ENCODE results near the gene TACC3.

- TF ChIP-seq, protein P1, sequence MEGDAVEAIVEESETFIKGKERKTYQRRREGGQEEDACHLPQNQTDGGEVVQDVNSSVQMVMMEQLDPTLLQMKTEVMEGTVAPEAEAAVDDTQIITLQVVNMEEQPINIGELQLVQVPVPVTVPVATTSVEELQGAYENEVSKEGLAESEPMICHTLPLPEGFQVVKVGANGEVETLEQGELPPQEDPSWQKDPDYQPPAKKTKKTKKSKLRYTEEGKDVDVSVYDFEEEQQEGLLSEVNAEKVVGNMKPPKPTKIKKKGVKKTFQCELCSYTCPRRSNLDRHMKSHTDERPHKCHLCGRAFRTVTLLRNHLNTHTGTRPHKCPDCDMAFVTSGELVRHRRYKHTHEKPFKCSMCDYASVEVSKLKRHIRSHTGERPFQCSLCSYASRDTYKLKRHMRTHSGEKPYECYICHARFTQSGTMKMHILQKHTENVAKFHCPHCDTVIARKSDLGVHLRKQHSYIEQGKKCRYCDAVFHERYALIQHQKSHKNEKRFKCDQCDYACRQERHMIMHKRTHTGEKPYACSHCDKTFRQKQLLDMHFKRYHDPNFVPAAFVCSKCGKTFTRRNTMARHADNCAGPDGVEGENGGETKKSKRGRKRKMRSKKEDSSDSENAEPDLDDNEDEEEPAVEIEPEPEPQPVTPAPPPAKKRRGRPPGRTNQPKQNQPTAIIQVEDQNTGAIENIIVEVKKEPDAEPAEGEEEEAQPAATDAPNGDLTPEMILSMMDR (IDR thresholded peaks at IDR 0.05), result no peak
- peak in 2 of 4 donors; percentile 50 to 79 for TF ChIP-seq POLR2A (IDR thresholded peaks at IDR 0.05)
Observed at GRCh38 chr4:1792832-1793495, 71.6 kb downstream of the TACC3 start, which contains the start of gene FGFR3.

Measured in esophagus squamous epithelium (tissue), 4 donors.